Tibial nerve (tissue), 4 donors: ENCODE measurements around the gene BMPR1B.

Experiments used
- EP300 ChIP-seq, 2 donors: sonication (generic); formaldehyde crosslinking; IDR thresholded peaks; one replicate each; pipeline ENCODE4 v1.6.1; 2017; ENCODE audit warnings: antibody characterized with exemption in 2 of 2, mild to moderate bottlenecking in 1 of 2
- POLR2A ChIP-seq, 2 donors: fragments of 450-650 bp; IDR thresholded peaks; one replicate each; pipeline ENCODE4 v1.6.1; 2017; ENCODE audit warnings: antibody characterized with exemption in 2 of 2, mild to moderate bottlenecking in 2 of 2, moderate library complexity in 2 of 2
- TF ChIP-seq, protein P1 (sequence below), 5 experiments: fragments of 200-600 bp in 3 of 5; fragments of 450-650 bp in 2 of 5; sonication (generic) in 3 of 5; IDR thresholded peaks; one replicate each; pipeline ENCODE4 v1.5.1; 2016 to 2019; ENCODE audit warnings: antibody characterized with exemption in 5 of 5, mild to moderate bottlenecking in 3 of 5, moderate library complexity in 2 of 5

DNA sequence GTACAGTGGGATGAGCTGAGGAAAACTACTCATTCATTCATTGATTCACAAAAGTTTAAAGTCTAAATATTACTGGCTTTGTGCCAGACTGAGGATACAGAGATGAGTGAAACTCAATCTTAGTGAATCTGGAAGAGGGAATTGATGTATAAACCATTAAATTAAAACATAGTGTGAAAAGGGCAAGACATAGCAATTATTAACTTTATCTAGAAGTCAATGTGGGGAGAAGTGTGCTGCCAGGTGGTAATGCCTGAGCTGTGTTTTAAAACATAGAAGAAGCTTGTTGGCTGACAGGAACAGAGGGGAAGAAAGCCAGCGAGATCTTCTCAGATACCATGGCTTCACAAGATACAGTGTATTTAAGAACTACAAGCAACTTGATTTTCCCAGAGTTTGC is 153.4 kb downstream of the BMPR1B start:
- TF ChIP-seq POLR2A (IDR thresholded peaks at IDR 0.05) (no peak), EP300 (IDR thresholded peaks at IDR 0.05) (no peak)
- TF ChIP-seq, protein P1, sequence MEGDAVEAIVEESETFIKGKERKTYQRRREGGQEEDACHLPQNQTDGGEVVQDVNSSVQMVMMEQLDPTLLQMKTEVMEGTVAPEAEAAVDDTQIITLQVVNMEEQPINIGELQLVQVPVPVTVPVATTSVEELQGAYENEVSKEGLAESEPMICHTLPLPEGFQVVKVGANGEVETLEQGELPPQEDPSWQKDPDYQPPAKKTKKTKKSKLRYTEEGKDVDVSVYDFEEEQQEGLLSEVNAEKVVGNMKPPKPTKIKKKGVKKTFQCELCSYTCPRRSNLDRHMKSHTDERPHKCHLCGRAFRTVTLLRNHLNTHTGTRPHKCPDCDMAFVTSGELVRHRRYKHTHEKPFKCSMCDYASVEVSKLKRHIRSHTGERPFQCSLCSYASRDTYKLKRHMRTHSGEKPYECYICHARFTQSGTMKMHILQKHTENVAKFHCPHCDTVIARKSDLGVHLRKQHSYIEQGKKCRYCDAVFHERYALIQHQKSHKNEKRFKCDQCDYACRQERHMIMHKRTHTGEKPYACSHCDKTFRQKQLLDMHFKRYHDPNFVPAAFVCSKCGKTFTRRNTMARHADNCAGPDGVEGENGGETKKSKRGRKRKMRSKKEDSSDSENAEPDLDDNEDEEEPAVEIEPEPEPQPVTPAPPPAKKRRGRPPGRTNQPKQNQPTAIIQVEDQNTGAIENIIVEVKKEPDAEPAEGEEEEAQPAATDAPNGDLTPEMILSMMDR (IDR thresholded peaks at IDR 0.05), result no peak
